HepG2 (cell line): ENCODE data around the gene NOL4L. TPM values are rescaled to one million over a fixed set of nuclear protein-coding genes. Genes with fewer than 3 reads are reported as not detected.
A peak's percentile ranks its signal among the peaks of the same experiment; 100 is the strongest.

Experiments
- AHR ChIP-seq: IDR thresholded peaks from 2 replicates; pipeline ENCODE4 v1.6.1; 2018; ENCODE audit warnings: missing genetic modification reagents, missing compliant biosample characterization
- EED ChIP-seq: sonication (generic); formaldehyde crosslinking; IDR thresholded peaks from 2 replicates; pipeline ENCODE4 v1.5.0; 2020; ENCODE audit warnings: mild to moderate bottlenecking, missing genetic modification reagents
- FOXA3 ChIP-seq: IDR thresholded peaks from 2 replicates; pipeline ENCODE4 v1.6.1; 2016; ENCODE audit warnings: missing genetic modification reagents, missing compliant biosample characterization
- HIC2 ChIP-seq: sonication (generic); formaldehyde crosslinking; IDR thresholded peaks from 2 replicates; pipeline ENCODE4 v1.9.0; 2022; ENCODE audit warnings: low read depth, missing genetic modification reagents
- HMG20A ChIP-seq: IDR thresholded peaks from 2 replicates; pipeline ENCODE4 v1.6.1; 2016; ENCODE audit warnings: borderline replicate concordance
- IRF2 ChIP-seq: IDR thresholded peaks from 2 replicates; pipeline ENCODE4 v1.6.1; 2018; ENCODE audit warnings: missing genetic modification reagents, missing compliant biosample characterization
- JDP2 ChIP-seq: sonication (generic); formaldehyde crosslinking; IDR thresholded peaks from 2 replicates; pipeline ENCODE4 v1.8.1; 2022; ENCODE audit warnings: missing genetic modification reagents, borderline replicate concordance
- MAFG ChIP-seq: sonication (generic); formaldehyde crosslinking; IDR thresholded peaks from 2 replicates; pipeline ENCODE4 v1.5.1; 2020; ENCODE audit warnings: mild to moderate bottlenecking, missing genetic modification reagents
- MED8 ChIP-seq: sonication (generic); formaldehyde crosslinking; IDR thresholded peaks from 2 replicates; pipeline ENCODE4 v1.8.1; 2023; ENCODE audit warnings: mild to moderate bottlenecking, missing genetic modification reagents; ENCODE audit not compliant: insufficient replicate concordance
- MIER2 ChIP-seq: IDR thresholded peaks from 2 replicates; pipeline ENCODE4 v1.6.1; 2016; ENCODE audit warnings: missing biosample characterization, missing genetic modification reagents
- POGZ ChIP-seq: sonication (generic); formaldehyde crosslinking; IDR thresholded peaks from 2 replicates; pipeline ENCODE4 v1.4.0; 2020; ENCODE audit warnings: mild to moderate bottlenecking, missing genetic modification reagents
- PPARG ChIP-seq: conservative IDR thresholded peaks from 2 replicates; pipeline ENCODE4 v1.6.1; 2016; ENCODE audit warnings: missing biosample characterization, missing genetic modification reagents
- RARA ChIP-seq: IDR thresholded peaks from 2 replicates; pipeline ENCODE4 v1.6.1; 2016; ENCODE audit warnings: missing genetic modification reagents, missing compliant biosample characterization
- RBAK ChIP-seq: sonication (generic); formaldehyde crosslinking; IDR thresholded peaks from 2 replicates; pipeline ENCODE4 v1.5.1; 2020; ENCODE audit warnings: mild to moderate bottlenecking, missing genetic modification reagents
- REL ChIP-seq: sonication (generic); formaldehyde crosslinking; conservative IDR thresholded peaks from 2 replicates; pipeline ENCODE4 v1.8.0; 2022; ENCODE audit warnings: mild to moderate bottlenecking, missing genetic modification reagents, moderate library complexity
- RELA ChIP-seq: sonication (generic); formaldehyde crosslinking; IDR thresholded peaks from 2 replicates; pipeline ENCODE4 v1.4.0; 2020; ENCODE audit warnings: missing genetic modification reagents
- RFXANK ChIP-seq: IDR thresholded peaks from 2 replicates; pipeline ENCODE4 v1.6.1; 2016
- SIX1 ChIP-seq: sonication (generic); formaldehyde crosslinking; IDR thresholded peaks from 2 replicates; pipeline ENCODE4 v1.4.0; 2020; ENCODE audit warnings: missing genetic modification reagents, borderline replicate concordance
- TBX2 ChIP-seq: sonication (generic); formaldehyde crosslinking; IDR thresholded peaks from 2 replicates; pipeline ENCODE4 v1.5.0; 2020; ENCODE audit warnings: missing genetic modification reagents, mild to moderate bottlenecking, borderline replicate concordance
- TCF12 ChIP-seq, 2 experiments: fragments of 450-650 bp in 1 of 2; sonication (generic) in 1 of 2; formaldehyde crosslinking in 1 of 2; IDR thresholded peaks; 2 replicates each; pipeline versions ENCODE4 v1.6.1 to v1.8.0; 2017 to 2022; ENCODE audit warnings: antibody characterized with exemption in 1 of 2, mild to moderate bottlenecking in 1 of 2, missing genetic modification reagents in 1 of 2, moderate library complexity in 1 of 2
- TFAP4 ChIP-seq: sonication (generic); IDR thresholded peaks from 2 replicates; pipeline ENCODE4 v1.6.1; 2016; ENCODE audit warnings: low read depth, borderline replicate concordance
- YEATS2 ChIP-seq: sonication (generic); formaldehyde crosslinking; IDR thresholded peaks from 2 replicates; pipeline ENCODE4 v1.4.0; 2020; ENCODE audit warnings: missing genetic modification reagents, borderline replicate concordance
- ZBTB7A ChIP-seq: sonication (generic); formaldehyde crosslinking; IDR thresholded peaks from 2 replicates; pipeline ENCODE4 v1.8.0; 2022; ENCODE audit warnings: mild to moderate bottlenecking, missing genetic modification reagents
- ZFP37 ChIP-seq: sonication (generic); formaldehyde crosslinking; IDR thresholded peaks from 2 replicates; pipeline ENCODE4 v1.4.0; 2020; ENCODE audit warnings: missing genetic modification reagents, borderline replicate concordance
- ZNF12 ChIP-seq: sonication (generic); formaldehyde crosslinking; IDR thresholded peaks from 2 replicates; pipeline ENCODE4 v1.5.0; 2020; ENCODE audit warnings: missing genetic modification reagents
- ZSCAN25 ChIP-seq: sonication (generic); formaldehyde crosslinking; IDR thresholded peaks from 2 replicates; pipeline ENCODE4 v1.8.0; 2022; ENCODE audit warnings: mild to moderate bottlenecking, missing genetic modification reagents
- polyA plus RNA-seq, 8 experiments: library from polyadenylated mRNA; depleted of rRNA in 3 of 8; stranded (reverse) in 7 of 8; unstranded in 1 of 8; fragments of >200 nt; fragmentation: Illumina TruSeq in 4 of 8; extraction: Trizol in 4 of 8; gene quantifications; 2 replicates each; pipeline versions ENCODE4 v1.2.1 to v1.2.3, GENCODE V29; 2011 to 2016; ENCODE audit warnings: low read depth in 4 of 8, missing spikeins in 1 of 8, mixed read lengths in 1 of 8; ENCODE audit not compliant: insufficient read depth in 1 of 8
- total RNA-seq, 5 experiments: library from RNA; depleted of rRNA; stranded (reverse); fragments of >200 nt; fragmentation: Illumina TruSeq; extraction: Trizol; gene quantifications; 2 replicates each; pipeline ENCODE4 v1.2.3, GENCODE V29; 2016; ENCODE audit warnings: low read depth in 1 of 5
- TF ChIP-seq, protein P1 (sequence below): sonication (generic); formaldehyde crosslinking; IDR thresholded peaks from 2 replicates; pipeline ENCODE4 v1.5.0; 2020; ENCODE audit warnings: missing genetic modification reagents

Gene NOL4L
- total and polyA plus RNA-seq, 2 of the 13 experiments (the other 11 are each of a cell fraction or from before 2014, with no cell fraction given) = 16.6 to 35.4 TPM

GRCh38 chr20:32544893-32545840, 40.0 kb downstream of the NOL4L start (continued):
- TF ChIP-seq TFAP4 (peak; percentile 90; the same call in 1 of the 2 replicates), RBAK (CRISPR knock-in tag) (0 out of 2 replicates have a peak, but pooled peaks have one; percentile 70), JDP2 (no peak), ZNF12 (CRISPR knock-in tag) (peak; percentile 86), EED (peak; percentile 72; the same call in 1 of the 2 replicates), TBX2 (CRISPR knock-in tag) (peak; percentile 99), MAFG (no peak), YEATS2 (CRISPR knock-in tag) (peak; percentile 76; the same call in 1 of the 2 replicates), PPARG (peak; percentile 96), HIC2 (CRISPR knock-in tag) (peak; percentile 83), MED8 (CRISPR knock-in tag) (peak; percentile 93), RELA (CRISPR knock-in tag) (peak; percentile 91; the same call in 1 of the 2 replicates), IRF2 (CRISPR knock-in tag) (peak; percentile 98), ZFP37 (CRISPR knock-in tag) (0 out of 2 replicates have a peak, but pooled peaks have one; percentile 22), TCF12 (IDR thresholded peaks at IDR 0.05) (no peak), TCF12 (CRISPR knock-in tag; IDR thresholded peaks at IDR 0.05) (peak; percentile 91), ZBTB7A (CRISPR knock-in tag) (peak; percentile 96), ZSCAN25 (peak; percentile 97), REL (CRISPR knock-in tag) (no peak), MIER2 (CRISPR knock-in tag) (peak; percentile 84), RARA (CRISPR knock-in tag) (peak; percentile 99), SIX1 (CRISPR knock-in tag) (peak; percentile 79; the same call in 1 of the 2 replicates), RFXANK (CRISPR knock-in tag) (peak; percentile 86), AHR (CRISPR knock-in tag) (peak; percentile 96; the same call in 1 of the 2 replicates), HMG20A (CRISPR knock-in tag) (peak; percentile 97), POGZ (peak; percentile 90), FOXA3 (CRISPR knock-in tag) (peak; percentile 98)
- TF ChIP-seq, protein P1, sequence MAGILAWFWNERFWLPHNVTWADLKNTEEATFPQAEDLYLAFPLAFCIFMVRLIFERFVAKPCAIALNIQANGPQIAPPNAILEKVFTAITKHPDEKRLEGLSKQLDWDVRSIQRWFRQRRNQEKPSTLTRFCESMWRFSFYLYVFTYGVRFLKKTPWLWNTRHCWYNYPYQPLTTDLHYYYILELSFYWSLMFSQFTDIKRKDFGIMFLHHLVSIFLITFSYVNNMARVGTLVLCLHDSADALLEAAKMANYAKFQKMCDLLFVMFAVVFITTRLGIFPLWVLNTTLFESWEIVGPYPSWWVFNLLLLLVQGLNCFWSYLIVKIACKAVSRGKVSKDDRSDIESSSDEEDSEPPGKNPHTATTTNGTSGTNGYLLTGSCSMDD (CRISPR knock-in tag) = no peak
